ENCODE data around the gene LAMA5. TPM values are rescaled to one million over a fixed set of nuclear protein-coding genes. Genes with fewer than 3 reads are reported as not detected.

The LAMA5 gene
- total RNA-seq, 1 donor from 2014 or later: 232 TPM

GRCh38 chr20:62405108-62405980, 38.2 kb upstream of the LAMA5 start:
- ATAC-seq (peak; percentile 44), DNase-seq (ENCODE audit: low spot score) (no peak)
- intact Hi-C loops (cut with DNase I): no loop called here

GRCh38 chr20:62404761-62405107, 37.6 kb upstream of the LAMA5 start:
- intact Hi-C loops (cut with DNase I): no loop called here
- ATAC-seq (no peak), DNase-seq (ENCODE audit: low spot score) (no peak)

DNA sequence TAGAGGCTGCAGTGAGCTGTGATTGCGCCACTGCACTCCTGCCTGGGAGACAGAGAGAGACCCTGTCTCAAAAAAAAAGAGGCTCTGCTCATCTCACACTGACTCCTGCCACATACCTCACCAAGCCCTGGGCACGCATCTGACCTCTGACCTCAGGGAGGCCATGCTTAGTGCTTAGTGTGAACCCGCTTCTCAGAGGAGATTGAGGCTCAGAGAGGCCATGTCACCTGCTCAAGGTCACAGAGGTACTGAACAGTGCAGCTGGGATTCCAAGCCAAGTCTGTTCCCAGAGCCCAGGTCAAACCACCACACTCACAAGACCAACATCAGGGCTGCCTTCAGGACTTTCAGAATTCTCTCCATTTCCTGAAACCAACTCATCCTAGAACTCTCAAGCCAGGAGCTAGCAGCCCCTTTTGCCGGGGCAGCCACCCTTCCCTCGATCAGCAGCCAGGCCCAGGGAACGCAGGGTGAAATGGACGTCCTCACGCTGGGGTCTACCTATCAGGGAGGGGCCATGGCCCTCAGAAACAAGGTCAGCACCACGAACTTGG, 37.1 kb upstream of the LAMA5 start:
- no peak for DNase-seq (ENCODE audit: low spot score)
- ATAC-seq: no peak
- intact Hi-C loops (cut with DNase I): no loop called here

DNA sequence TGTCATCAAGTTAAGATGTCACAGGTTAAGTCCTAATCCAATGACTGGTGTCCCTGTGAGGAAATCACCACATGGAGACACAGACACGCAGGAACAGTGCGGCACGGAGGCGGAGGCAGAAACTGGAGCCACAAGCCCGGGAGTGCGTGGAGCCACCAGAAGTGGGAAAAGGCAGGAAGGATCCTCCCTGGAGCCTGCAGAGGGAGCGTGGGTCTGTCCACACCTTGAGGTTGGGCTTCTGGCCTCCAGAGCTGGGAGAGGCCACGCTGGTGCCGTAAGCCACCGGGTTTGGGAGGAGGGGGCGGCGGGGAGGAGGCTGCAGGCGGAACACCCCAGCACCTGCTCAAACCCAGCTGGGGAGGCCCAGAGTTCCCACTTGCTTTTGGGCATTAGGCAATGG, 36.2 kb upstream of the LAMA5 start:
- DNase-seq (ENCODE audit: low spot score) (no peak), ATAC-seq (no peak)
- intact Hi-C loops (cut with DNase I): no loop called here

DNA sequence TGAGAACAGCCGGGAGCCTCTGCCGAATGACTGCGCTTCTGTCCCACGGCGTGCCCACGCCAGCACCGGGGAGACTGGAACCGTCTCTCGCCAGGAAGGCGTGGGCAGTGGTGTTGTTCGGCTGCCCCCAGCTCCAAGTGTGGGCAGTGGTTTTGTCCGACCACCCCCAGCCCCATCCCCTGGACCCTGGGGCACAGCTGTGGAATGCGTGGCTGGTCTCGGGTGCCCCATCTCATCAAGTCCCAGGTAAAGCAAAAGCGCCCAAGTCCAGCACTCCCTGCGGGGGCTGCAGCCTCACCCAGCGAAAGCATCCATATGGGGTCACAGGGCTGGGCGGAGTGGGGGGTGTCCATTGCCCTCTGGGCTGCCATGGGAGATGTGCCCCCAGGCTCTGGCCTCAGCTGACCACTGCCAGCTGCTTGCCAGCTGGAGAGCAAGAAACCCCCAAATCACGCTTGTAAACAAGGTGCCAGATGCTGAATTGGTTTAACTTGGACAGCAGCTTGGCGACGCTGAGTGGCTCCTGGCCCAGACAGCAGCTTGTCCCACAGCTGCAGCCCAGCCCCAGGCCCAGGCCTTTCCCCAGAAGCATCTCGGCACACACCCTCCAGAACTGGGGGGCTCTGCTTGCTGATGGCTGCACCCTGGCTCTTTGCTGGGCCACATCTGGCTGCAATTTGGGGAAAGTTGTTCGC, 35.5 kb upstream of the LAMA5 start:
- ATAC-seq (no peak), DNase-seq (ENCODE audit: low spot score) (no peak)
- intact Hi-C loops (cut with DNase I): no loop called here

- no peak for ATAC-seq
- no peak for DNase-seq (ENCODE audit: low spot score)
- intact Hi-C loops (cut with DNase I): no loop called here
Measured at GRCh38 chr20:62401331-62401779, 34.2 kb upstream of the LAMA5 start.

GRCh38 chr20:62400541-62400940, 33.4 kb upstream of the LAMA5 start:
- DNase-seq (ENCODE audit: low spot score): no peak
- ATAC-seq: no peak
- intact Hi-C loops (cut with DNase I): no loop called here

DNA sequence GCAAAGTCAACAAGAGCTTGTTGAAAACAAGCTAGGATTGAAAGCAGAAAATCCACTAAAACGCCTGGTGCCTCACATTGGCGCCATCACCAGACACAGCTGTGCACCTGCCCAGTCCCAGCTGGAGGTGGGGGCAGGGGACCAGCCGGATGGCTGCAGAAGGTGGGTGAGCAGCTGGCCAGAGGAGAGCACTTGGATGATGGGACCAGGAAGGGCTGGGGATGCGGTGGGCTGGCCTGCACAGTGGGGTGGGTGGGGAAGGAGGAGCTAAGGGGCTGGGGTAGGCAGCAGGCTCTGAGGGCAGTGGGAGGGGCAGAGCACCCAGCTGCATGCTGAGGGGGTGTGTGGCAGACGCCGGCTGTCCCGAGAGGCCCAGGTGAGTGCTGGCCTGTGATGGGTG, 32.9 kb upstream of the LAMA5 start:
- DNase-seq (ENCODE audit: low spot score): no peak
- ATAC-seq: no peak
- intact Hi-C loops (cut with DNase I): no loop called here

GRCh38 chr20:62398120-62398821, 31.2 kb upstream of the LAMA5 start:
- no peak for ATAC-seq
- intact Hi-C loops (cut with DNase I): no loop called here
- DNase-seq (ENCODE audit: low spot score): no peak

GRCh38 chr20:62396367-62397239, 29.5 kb upstream of the LAMA5 start:
- no peak for ATAC-seq
- DNase-seq (ENCODE audit: low spot score): no peak
- intact Hi-C loops (cut with DNase I): no loop called here

- intact Hi-C loops (cut with DNase I): no loop called here
- ATAC-seq (no peak), DNase-seq (ENCODE audit: low spot score) (no peak)
Measured at GRCh38 chr20:62395311-62396242, 28.5 kb upstream of the LAMA5 start.

GRCh38 chr20:62394248-62395245, 27.4 kb upstream of the LAMA5 start:
- DNase-seq (ENCODE audit: low spot score): no peak
- no peak for ATAC-seq
- intact Hi-C loops (cut with DNase I): no loop called here

DNA sequence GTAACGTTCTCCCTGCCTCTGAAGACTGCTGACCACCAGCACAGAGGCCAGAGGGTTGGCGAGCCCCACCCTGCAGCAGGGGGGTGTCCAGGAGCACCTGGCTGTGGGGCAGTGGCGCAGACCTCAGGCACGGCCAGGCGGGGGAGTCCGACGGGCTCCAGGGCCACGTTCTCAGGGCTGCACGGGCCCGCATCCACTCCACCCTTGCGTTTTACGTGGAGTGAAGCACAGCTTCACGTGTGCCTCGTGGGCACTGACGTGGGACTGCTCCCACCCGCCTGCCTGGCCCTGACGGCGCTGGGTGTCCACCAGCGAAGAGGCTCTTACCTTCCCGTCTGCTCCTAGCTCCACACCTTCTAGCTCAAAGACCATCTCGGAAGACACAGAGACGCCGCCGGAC, 26.7 kb upstream of the LAMA5 start:
- DNase-seq (ENCODE audit: low spot score) (no peak), ATAC-seq (no peak)
- intact Hi-C loops (cut with DNase I): no loop called here

DNA sequence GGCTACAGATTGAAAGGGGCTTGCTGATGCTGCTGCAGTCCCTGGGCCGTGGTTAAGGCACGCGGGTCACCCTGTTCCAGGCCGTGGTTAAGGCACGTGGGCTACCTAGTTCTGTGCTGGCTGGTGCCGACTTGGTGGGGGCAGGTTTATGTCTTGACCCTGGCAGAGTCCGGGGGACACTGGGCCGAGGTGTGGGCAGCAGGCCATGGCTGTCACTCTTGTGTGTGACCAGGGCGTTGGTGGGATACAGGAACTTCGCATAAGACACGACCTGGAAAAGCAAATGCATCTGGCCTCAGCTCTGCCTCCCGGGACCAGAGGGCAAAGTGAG, 26.2 kb upstream of the LAMA5 start:
- intact Hi-C loops (cut with DNase I): no loop called here
- no peak for DNase-seq (ENCODE audit: low spot score)
- ATAC-seq: no peak

- no peak for DNase-seq (ENCODE audit: low spot score)
- ATAC-seq: no peak
- intact Hi-C loops (cut with DNase I): no loop called here
Measured at GRCh38 chr20:62392621-62393334, 25.7 kb upstream of the LAMA5 start.

DNA sequence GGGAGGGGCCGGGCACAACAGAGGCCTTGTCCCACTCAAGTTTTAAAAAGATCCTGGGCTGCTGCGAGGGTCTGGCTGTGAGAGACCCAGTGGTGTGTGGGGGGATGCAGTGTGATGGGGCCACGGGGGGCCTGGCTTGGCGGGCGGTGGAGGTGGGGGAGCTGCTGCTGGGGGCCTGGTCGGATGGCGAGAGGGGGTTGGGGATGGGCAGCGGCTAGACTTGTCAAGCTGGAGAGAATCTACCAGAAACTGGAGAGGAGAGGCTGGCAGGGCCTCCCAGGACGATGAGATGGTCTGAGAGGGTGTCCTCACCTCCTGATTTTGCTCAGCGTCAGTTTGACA, 24.9 kb upstream of the LAMA5 start:
- intact Hi-C loops (cut with DNase I): no loop called here
- DNase-seq (ENCODE audit: low spot score) (no peak), ATAC-seq (no peak)
